Measurements from ENCODE around the gene SNW1. TPM values are rescaled to one million over a fixed set of nuclear protein-coding genes. Genes with fewer than 3 reads are reported as not detected.
A peak's percentile ranks its signal among the peaks of the same experiment; 100 is the strongest.

SNW1 gene
- total and polyA plus RNA-seq, 2 of the 13 experiments (the other 11 are each of a cell fraction or from before 2014, with no cell fraction given): 23.2 to 65.8 TPM

DNA sequence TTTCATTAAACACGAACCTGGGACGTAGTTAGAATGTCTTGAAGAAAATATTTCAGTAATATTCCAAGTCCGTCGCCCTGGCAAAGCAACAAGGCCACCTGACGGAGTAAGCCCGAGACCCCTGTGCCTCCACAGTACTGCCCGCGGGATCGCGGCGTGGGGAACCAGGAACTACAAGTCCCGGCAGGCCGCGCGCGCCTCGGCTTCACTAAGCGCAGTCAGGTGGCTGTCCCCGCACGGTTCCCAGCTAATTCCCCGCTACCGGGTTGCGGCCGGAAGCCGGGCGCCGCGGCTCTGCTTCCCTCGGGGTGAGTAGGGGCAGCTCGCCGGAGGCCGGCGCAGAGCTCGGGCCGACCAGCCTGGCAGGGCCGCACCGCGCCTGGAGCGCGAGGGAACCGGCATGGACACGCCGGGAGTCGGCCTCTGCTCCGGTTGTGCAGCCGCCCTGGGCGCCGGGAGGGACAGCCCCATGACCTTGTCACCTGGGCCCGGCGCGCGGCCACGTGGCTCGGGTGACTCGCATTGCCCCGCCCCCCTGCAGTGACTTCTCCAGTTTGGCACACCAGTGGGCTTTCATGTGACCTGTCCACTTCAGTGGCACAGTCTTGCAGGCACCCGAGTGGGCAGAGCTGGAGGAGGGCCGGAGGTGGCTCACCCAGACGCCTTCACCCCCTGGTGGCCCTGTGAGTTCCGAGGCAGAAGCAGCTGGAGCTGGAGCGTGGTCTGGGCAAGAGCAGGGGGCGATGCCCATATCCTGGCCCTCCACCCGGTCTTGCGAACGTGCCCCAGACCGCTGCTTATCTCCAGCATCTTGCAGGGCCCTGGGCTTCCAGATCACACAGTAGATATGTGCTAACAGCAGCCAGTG lies 39.1 kb upstream of the SNW1 start, which contains the start of gene ADCK1 (continued):
- TF ChIP-seq, protein P1, sequence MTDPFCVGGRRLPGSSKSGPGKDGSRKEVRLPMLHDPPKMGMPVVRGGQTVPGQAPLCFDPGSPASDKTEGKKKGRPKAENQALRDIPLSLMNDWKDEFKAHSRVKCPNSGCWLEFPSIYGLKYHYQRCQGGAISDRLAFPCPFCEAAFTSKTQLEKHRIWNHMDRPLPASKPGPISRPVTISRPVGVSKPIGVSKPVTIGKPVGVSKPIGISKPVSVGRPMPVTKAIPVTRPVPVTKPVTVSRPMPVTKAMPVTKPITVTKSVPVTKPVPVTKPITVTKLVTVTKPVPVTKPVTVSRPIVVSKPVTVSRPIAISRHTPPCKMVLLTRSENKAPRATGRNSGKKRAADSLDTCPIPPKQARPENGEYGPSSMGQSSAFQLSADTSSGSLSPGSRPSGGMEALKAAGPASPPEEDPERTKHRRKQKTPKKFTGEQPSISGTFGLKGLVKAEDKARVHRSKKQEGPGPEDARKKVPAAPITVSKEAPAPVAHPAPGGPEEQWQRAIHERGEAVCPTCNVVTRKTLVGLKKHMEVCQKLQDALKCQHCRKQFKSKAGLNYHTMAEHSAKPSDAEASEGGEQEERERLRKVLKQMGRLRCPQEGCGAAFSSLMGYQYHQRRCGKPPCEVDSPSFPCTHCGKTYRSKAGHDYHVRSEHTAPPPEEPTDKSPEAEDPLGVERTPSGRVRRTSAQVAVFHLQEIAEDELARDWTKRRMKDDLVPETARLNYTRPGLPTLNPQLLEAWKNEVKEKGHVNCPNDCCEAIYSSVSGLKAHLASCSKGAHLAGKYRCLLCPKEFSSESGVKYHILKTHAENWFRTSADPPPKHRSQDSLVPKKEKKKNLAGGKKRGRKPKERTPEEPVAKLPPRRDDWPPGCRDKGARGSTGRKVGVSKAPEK (CRISPR knock-in tag; IDR thresholded peaks at IDR 0.05; ENCODE audit: borderline replicate concordance): no peak
- TF ChIP-seq MAFF (IDR thresholded peaks at IDR 0.05; ENCODE audit: low read depth, low read length) (no peak), ZNF788 (CRISPR knock-in tag; IDR thresholded peaks at IDR 0.05; ENCODE audit: borderline replicate concordance) (0 out of 2 replicates have a peak, but pooled peaks have one; percentile 66), ZNF30 (CRISPR knock-in tag; IDR thresholded peaks at IDR 0.05) (no peak), ZNF441 (CRISPR knock-in tag; IDR thresholded peaks at IDR 0.05; ENCODE audit: borderline replicate concordance) (peak; percentile 74), NFATC3 (CRISPR knock-in tag; IDR thresholded peaks at IDR 0.05) (no peak), STAT5B (CRISPR knock-in tag; IDR thresholded peaks at IDR 0.05) (no peak), ZNF589 (CRISPR knock-in tag; conservative IDR thresholded peaks at IDR 0.05) (no peak), ZNF230 (CRISPR knock-in tag; IDR thresholded peaks at IDR 0.05) (peak; percentile 60; the same call in 1 of the 2 replicates), SALL2 (CRISPR knock-in tag; IDR thresholded peaks at IDR 0.05) (peak; percentile 68), KLF11 (CRISPR knock-in tag; IDR thresholded peaks at IDR 0.05) (no peak), ZFP62 (CRISPR knock-in tag; IDR thresholded peaks at IDR 0.05) (no peak)
- TF ChIP-seq, protein P2, sequence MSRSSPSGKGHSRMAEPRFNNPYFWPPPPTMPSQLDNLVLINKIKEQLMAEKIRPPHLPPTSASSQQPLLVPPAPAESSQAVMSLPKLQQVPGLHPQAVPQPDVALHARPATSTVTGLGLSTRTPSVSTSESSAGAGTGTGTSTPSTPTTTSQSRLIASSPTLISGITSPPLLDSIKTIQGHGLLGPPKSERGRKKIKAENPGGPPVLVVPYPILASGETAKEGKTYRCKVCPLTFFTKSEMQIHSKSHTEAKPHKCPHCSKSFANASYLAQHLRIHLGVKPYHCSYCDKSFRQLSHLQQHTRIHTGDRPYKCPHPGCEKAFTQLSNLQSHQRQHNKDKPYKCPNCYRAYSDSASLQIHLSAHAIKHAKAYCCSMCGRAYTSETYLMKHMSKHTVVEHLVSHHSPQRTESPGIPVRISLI (CRISPR knock-in tag; IDR thresholded peaks at IDR 0.05; ENCODE audit: borderline replicate concordance): peak; percentile 19; the same call in 1 of the 2 replicates
- TF ChIP-seq, protein P3, sequence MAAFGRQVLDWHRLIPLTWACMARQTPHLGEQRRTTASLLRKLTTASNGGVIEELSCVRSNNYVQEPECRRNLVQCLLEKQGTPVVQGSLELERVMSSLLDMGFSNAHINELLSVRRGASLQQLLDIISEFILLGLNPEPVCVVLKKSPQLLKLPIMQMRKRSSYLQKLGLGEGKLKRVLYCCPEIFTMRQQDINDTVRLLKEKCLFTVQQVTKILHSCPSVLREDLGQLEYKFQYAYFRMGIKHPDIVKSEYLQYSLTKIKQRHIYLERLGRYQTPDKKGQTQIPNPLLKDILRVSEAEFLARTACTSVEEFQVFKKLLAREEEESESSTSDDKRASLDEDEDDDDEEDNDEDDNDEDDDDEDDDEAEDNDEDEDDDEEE (CRISPR knock-in tag; IDR thresholded peaks at IDR 0.05): no peak
- TF ChIP-seq, protein P4, sequence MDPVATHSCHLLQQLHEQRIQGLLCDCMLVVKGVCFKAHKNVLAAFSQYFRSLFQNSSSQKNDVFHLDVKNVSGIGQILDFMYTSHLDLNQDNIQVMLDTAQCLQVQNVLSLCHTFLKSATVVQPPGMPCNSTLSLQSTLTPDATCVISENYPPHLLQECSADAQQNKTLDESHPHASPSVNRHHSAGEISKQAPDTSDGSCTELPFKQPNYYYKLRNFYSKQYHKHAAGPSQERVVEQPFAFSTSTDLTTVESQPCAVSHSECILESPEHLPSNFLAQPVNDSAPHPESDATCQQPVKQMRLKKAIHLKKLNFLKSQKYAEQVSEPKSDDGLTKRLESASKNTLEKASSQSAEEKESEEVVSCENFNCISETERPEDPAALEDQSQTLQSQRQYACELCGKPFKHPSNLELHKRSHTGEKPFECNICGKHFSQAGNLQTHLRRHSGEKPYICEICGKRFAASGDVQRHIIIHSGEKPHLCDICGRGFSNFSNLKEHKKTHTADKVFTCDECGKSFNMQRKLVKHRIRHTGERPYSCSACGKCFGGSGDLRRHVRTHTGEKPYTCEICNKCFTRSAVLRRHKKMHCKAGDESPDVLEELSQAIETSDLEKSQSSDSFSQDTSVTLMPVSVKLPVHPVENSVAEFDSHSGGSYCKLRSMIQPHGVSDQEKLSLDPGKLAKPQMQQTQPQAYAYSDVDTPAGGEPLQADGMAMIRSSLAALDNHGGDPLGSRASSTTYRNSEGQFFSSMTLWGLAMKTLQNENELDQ (CRISPR knock-in tag; IDR thresholded peaks at IDR 0.05; ENCODE audit: borderline replicate concordance): no peak
- TF ChIP-seq, protein P5, sequence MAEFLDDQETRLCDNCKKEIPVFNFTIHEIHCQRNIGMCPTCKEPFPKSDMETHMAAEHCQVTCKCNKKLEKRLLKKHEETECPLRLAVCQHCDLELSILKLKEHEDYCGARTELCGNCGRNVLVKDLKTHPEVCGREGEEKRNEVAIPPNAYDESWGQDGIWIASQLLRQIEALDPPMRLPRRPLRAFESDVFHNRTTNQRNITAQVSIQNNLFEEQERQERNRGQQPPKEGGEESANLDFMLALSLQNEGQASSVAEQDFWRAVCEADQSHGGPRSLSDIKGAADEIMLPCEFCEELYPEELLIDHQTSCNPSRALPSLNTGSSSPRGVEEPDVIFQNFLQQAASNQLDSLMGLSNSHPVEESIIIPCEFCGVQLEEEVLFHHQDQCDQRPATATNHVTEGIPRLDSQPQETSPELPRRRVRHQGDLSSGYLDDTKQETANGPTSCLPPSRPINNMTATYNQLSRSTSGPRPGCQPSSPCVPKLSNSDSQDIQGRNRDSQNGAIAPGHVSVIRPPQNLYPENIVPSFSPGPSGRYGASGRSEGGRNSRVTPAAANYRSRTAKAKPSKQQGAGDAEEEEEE (CRISPR knock-in tag; IDR thresholded peaks at IDR 0.05; ENCODE audit: borderline replicate concordance): no peak
- TF ChIP-seq, protein P6, sequence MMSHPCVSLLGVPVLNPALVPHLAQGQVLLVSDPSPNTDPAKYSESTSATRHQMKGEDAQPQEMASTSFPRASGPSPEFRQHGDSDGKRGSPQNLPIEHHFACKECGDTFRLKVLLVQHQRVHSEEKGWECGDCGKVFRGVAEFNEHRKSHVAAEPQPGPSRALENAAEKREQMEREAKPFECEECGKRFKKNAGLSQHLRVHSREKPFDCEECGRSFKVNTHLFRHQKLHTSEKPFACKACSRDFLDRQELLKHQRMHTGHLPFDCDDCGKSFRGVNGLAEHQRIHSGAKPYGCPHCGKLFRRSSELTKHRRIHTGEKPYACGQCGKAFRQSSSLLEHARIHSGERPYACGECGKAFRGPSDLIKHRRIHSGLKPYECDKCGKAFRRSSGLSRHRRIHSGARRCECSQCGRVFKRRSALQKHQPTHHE (CRISPR knock-in tag; IDR thresholded peaks at IDR 0.05; ENCODE audit: borderline replicate concordance): no peak; the same call in 1 of the 2 replicates
